Esophagus (tissue), 2 donors: Measurements from ENCODE around the gene KDM5A. TPM values are rescaled to one million over a fixed set of nuclear protein-coding genes. Genes with fewer than 3 reads are reported as not detected.
"Not testable (repeated sequence)": the region's sequence is repeated elsewhere in the genome, so short reads cannot be mapped to it uniquely, and the experiment has no call there.

ENCODE experiments used
- H3K27ac ChIP-seq, 2 donors: one replicate each; pipeline ENCODE4 v1.5.1; 2013; ENCODE audit warnings: low read depth in 2 of 2, mild to moderate bottlenecking in 2 of 2, inconsistent platforms in 1 of 2, low read length in 1 of 2, moderate library complexity in 1 of 2
- H3K27me3 ChIP-seq, 2 donors: one replicate each; pipeline ENCODE4 v1.6.1; 2013; ENCODE audit warnings: low read length in 2 of 2, control low read depth in 1 of 2, mild to moderate bottlenecking in 1 of 2; ENCODE audit not compliant: insufficient read depth in 2 of 2, control insufficient read depth in 1 of 2
- H3K36me3 ChIP-seq, 2 donors: one replicate each; pipeline ENCODE4 v1.6.1; 2013; ENCODE audit warnings: low read length in 1 of 2; ENCODE audit not compliant: control insufficient read depth in 2 of 2, insufficient read depth in 2 of 2
- H3K4me1 ChIP-seq, 2 donors: one replicate each; pipeline ENCODE4 v1.6.1; 2013; ENCODE audit warnings: low read length in 1 of 2; ENCODE audit not compliant: control insufficient read depth in 2 of 2, insufficient read depth in 2 of 2
- H3K4me3 ChIP-seq, 2 donors: one replicate each; pipeline ENCODE4 v1.5.1; 2013; ENCODE audit warnings: low read length in 2 of 2, mild to moderate bottlenecking in 2 of 2, low read depth in 1 of 2, moderate library complexity in 1 of 2
- H3K9me3 ChIP-seq, 2 donors: one replicate each; pipeline ENCODE4 v1.6.1; 2013; ENCODE audit warnings: mild to moderate bottlenecking in 2 of 2, low read depth in 1 of 2, low read length in 1 of 2, moderate library complexity in 1 of 2; ENCODE audit not compliant: control insufficient read depth in 2 of 2, insufficient read depth in 1 of 2
- WGBS, 2 donors: extraction: QIAGEN DNeasy Blood & Tissue Kit; methylation state at CpG; one replicate each; pipeline ENCODE4 v1.1.7; 2013; 5-methylcytosine and 5-hydroxymethylcytosine counted together
- polyA plus RNA-seq, 2 donors: library from polyadenylated mRNA; stranded (reverse); fragments of 200-250 nt; gene quantifications; one replicate each; pipeline ENCODE4 v1.2.3, GENCODE V29; 2013
- donor health status: healthy with polysubstance abuse.
- donor health status: Bipolar disorder and iron deficiency.

Gene KDM5A
- polyA plus RNA-seq = 1 to 10 TPM; 6.6 to 6.8 TPM

GRCh38 chr12:389142-390096 is at the start of gene KDM5A:
KDM5A (minus strand) TSS chr12:389320; CDS start chr12:389091, 229 bp downstream.
- no peaks in the 10 kb centered on the region for H3K9me3 ChIP-seq
- no peaks in the 10 kb centered on the region for H3K36me3 ChIP-seq
- WGBS, 2 donors = 1 to 2% methylated on average over 47 to 53 of the region's 53 CpGs
- no peaks in the 10 kb centered on the region for H3K27me3 ChIP-seq
- peak within 1 kb of the TSS; percentile 97 to 98 for H3K27ac ChIP-seq
- H3K4me1 ChIP-seq = no peaks in the 10 kb centered on the region
- peak within 1 kb of the TSS; percentile 78 to 90 for H3K4me3 ChIP-seq

DNA sequence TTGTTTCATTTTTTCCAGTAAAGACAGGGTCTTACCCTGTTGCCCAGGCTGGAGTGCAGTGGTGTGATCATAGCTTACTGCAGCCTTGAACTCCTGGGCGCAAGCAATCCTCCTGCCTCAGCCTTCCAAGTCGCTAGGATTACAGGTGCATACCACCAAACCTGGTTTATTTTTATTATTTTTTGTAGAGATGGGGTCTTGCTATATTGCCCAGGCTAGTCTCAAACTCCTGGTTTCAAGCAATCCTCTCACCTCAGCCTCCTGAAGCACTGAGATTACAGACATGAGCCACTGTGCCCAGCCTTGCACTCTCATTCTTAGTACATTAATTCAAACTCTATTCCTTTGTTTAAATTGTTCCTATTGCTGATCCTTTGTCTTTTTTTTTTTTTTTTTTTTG is 46.6 kb upstream of the KDM5A start:
- H3K4me1 ChIP-seq, H3K4me3 ChIP-seq, H3K27me3 ChIP-seq, H3K9me3 ChIP-seq, H3K36me3 ChIP-seq, H3K27ac ChIP-seq: not testable (repeated sequence)
- 91 to 98% methylated on average over 2 of the region's 2 CpGs for WGBS, 2 donors

DNA sequence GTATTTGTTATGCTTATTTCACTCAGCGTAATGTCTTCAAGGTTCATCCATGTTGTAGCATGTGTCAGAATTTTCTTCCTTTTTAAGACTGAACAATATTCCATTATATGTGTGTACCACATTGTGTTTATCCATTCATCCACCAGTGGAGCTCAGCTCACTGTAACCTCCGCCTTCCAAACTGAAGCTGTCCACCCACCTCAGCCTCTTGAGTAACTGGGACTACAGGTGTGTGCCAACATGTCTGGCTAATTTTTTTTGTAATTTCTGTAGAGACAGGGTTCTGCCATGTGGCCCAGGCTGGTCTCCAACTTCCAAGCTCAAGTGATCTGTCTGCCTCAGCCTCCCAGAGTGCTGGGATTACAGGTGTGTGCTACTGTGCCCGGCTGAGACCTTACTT is 33.4 kb upstream of the KDM5A start:
- no peaks in the 10 kb centered on the region for H3K9me3 ChIP-seq
- H3K27me3 ChIP-seq = no peaks in the 10 kb centered on the region
- peaks cover 8 to 11% of the 10 kb centered on the region in 2 donors for H3K36me3 ChIP-seq
- H3K27ac ChIP-seq = no peak overlapping the region
- H3K4me3 ChIP-seq = no peak overlapping the region
- 88 to 92% methylated on average over 3 of the region's 3 CpGs for WGBS, 2 donors
- H3K4me1 ChIP-seq = no peaks in the 10 kb centered on the region

GRCh38 chr12:418432-418831 is 29.3 kb upstream of the KDM5A start:
- Histone ChIP-seq H3K36me3 (peaks cover 3 to 5% of the 10 kb centered on the region in 2 donors), H3K4me3 (no peak overlapping the region)

DNA sequence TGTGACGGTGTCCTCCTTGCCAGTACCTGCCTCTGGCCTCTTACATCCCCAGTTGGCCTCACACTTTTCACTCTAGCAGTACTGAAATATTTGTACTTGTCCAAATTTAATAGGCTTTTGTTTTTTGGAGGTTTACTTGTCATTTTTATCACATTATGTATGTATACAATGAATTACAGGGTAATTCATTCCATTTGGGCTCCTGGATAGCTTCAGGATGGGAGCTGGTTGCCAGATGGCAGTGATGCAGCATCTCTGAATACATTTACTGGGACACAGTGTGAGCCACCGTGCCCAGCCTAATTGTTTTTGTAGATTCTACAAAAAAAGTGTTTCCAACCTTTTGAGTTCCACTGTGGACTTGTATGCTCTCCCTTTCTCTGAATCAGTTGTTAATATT is 25.7 kb upstream of the KDM5A start:
- Histone ChIP-seq H3K4me1 (no peaks in the 10 kb centered on the region), H3K4me3 (no peak overlapping the region), H3K9me3 (no peaks in the 10 kb centered on the region), H3K27me3 (no peaks in the 10 kb centered on the region), H3K36me3 (peaks cover 3 to 5% of the 10 kb centered on the region in 2 donors), H3K27ac (no peak overlapping the region)
- WGBS, 2 donors = 92 to 94% methylated on average over 2 of the region's 2 CpGs

More at GRCh38 chr12:418432-418831, 29.3 kb upstream of the KDM5A start:
- no peaks in the 10 kb centered on the region for H3K9me3 ChIP-seq
- no peaks in the 10 kb centered on the region for H3K27me3 ChIP-seq
- WGBS, 2 donors = 94 to 97% methylated on average over 6 of the region's 6 CpGs
- H3K4me1 ChIP-seq = no peaks in the 10 kb centered on the region
- no peak overlapping the region for H3K27ac ChIP-seq

- no peaks in the 10 kb centered on the region for H3K27me3 ChIP-seq
- peak overlapping the region; percentile 73 to 78 for H3K4me3 ChIP-seq
- H3K4me1 ChIP-seq = no peaks in the 10 kb centered on the region
- no peaks in the 10 kb centered on the region for H3K9me3 ChIP-seq
- H3K36me3 ChIP-seq = no peaks in the 10 kb centered on the region
- peak overlapping the region in 1 of 2 donors; percentile 83 for H3K27ac ChIP-seq
- WGBS, 2 donors = 0% methylated on average over 8 of the region's 8 CpGs
Measured at GRCh38 chr12:402029-402389, 12.9 kb upstream of the KDM5A start.

DNA sequence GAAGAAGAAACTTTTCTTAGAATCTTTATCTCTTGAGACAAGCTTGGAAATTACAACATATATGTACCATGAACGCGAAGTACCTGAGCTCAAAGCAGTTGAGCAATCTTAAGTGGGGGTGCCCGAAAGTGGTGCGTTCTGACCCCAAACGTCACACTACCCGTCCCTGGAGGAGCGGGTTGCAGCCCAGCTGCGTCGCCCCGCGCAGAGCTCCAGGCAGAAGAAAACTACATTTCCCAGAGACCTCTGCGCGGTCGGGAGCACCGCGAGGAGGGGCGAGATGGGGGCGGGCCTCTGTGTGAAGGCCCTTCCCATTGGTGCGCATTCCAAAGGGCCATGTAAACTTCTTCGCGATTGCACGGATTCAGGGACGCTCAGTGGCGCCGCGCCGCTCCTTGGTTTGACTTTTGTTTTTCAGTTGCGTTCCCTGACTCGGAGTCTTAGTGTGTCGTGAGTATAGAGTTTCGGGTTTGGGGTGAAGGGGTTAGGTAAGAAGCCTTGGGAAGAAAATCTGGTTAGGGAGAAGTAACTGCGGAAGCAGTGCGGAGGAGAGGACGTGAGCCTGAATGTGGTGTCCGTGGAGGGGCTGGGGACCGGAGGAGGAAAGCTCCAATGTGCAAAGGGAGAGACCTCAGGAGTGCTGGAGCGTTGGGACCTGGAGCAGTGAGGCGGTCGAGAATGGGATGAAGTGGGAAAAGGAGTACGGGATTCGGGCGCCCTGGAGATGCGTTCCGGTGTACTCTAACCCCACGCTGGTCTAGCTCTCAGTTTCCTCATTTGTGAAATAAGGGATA is 12.3 kb upstream of the KDM5A start, which contains the start of gene CCDC77:
TSS of gene CCDC77 (plus strand) at position 410 of the 794 bp plus-strand sequence. CDS start 7,740 bp downstream, outside the sequence.
- WGBS, 2 donors = 1% methylated on average over 45 of the region's 45 CpGs
- peak within 1 kb of the TSS; percentile 81 to 83 for H3K27ac ChIP-seq
- no peaks in the 10 kb centered on the region for H3K4me1 ChIP-seq

GRCh38 chr12:400828-401227 is 11.7 kb upstream of the KDM5A start:
- Histone ChIP-seq H3K4me1 (no peaks in the 10 kb centered on the region), H3K36me3 (no peaks in the 10 kb centered on the region), H3K4me3 (peak overlapping the region in 1 of 2 donors; percentile 73), H3K9me3 (no peaks in the 10 kb centered on the region), H3K27ac (no peak overlapping the region), H3K27me3 (no peaks in the 10 kb centered on the region)
- 64 to 66% methylated on average over 8 of the region's 8 CpGs for WGBS, 2 donors

More for the DNA sequence above, 12.3 kb upstream of the KDM5A start, which contains the start of gene CCDC77:
- Histone ChIP-seq H3K27me3 (no peaks in the 10 kb centered on the region), H3K36me3 (no peaks in the 10 kb centered on the region), H3K4me3 (peak within 1 kb of the TSS; percentile 73 to 78), H3K9me3 (no peaks in the 10 kb centered on the region)

GRCh38 chr12:388541-389141 is 479 bp downstream of the KDM5A start:
- 0 to 1% methylated on average over 28 to 35 of the region's 35 CpGs for WGBS, 2 donors
- peak overlapping the region; percentile 78 to 90 for H3K4me3 ChIP-seq

More at GRCh38 chr12:388541-389141, 479 bp downstream of the KDM5A start:
- H3K27me3 ChIP-seq = no peaks in the 10 kb centered on the region
- no peaks in the 10 kb centered on the region for H3K4me1 ChIP-seq
- H3K9me3 ChIP-seq = no peaks in the 10 kb centered on the region
- peak overlapping the region; percentile 97 to 98 for H3K27ac ChIP-seq
- peaks cover 0 to 3% of the 10 kb centered on the region in 2 donors for H3K36me3 ChIP-seq
